K562 (cell line): Measurements from ENCODE around the gene ANKZF1. TPM values are rescaled to one million over a fixed set of nuclear protein-coding genes. Genes with fewer than 3 reads are reported as not detected.

ENCODE experiments used
- ATAC-seq: fragments of 200-7000 bp; cut with Tn5 transposase; 3 replicates; pipeline ENCODE4 v1.9.1; 2020; ENCODE audit warnings: moderate library complexity
- BruUV-seq: library from RNA; stranded (reverse); fragments of 400-500 nt; replicated peaks from 2 replicates; lab custom pipeline; 2021; lab: Mats Ljungman, UMichigan
- CTCF ChIA-PET: fragments of 300-600 bp; formaldehyde crosslinking; extraction: SDS; loops from one replicate; lab custom pipeline; 2021; ENCODE audit warnings: low intra/inter-chr PET ratio; lab: Yijun Ruan, JAX
- POLR2A ChIA-PET: fragments of 300-600, 350-650 bp; sonication (Branson Sonifier 250); formaldehyde crosslinking; extraction: SDS; loops from one replicate; lab custom pipeline; 2021; ENCODE audit warnings: antibody characterized with exemption, inconsistent platforms; lab: Yijun Ruan, JAX
- DNase-seq, 4 experiments: peaks; one replicate each; pipeline versions ENCODE4 v3.0.0 to v3.0.0-alpha.2; 2011 to 2018; ENCODE audit warnings: low spot score in 3 of 4, mixed read lengths in 3 of 4; ENCODE audit errors: extremely low read depth in 1 of 4
- FAIRE-seq: peaks from 2 replicates; lab custom pipeline; 2011; peaks lifted over from hg19 to GRCh38; lab: Jason Lieb, UNC
- H2AFZ ChIP-seq: 2 replicates; pipeline ENCODE4 v1.6.0; 2011; ENCODE audit warnings: low read depth, low read length, control low read depth, inconsistent platforms
- H3K27ac ChIP-seq: fragments of 200-600 bp; 3 replicates; pipeline ENCODE4 v1.8.0; 2011; ENCODE audit warnings: low read depth, mild to moderate bottlenecking, control low read depth, inconsistent platforms, low read length, moderate library complexity, mixed read lengths; ENCODE audit errors: extremely low read depth
- H3K27me3 ChIP-seq, 2 experiments: fragments of 300-600 bp in 1 of 2; 2 replicates in 1 of 2; 3 replicates in 1 of 2; pipeline versions ENCODE4 v1.6.0 to v1.8.0; 2011; ENCODE audit warnings: inconsistent platforms in 2 of 2, low read length in 2 of 2, mild to moderate bottlenecking in 1 of 2, mixed read lengths in 1 of 2, moderate library complexity in 1 of 2; ENCODE audit not compliant: control insufficient read depth in 2 of 2, insufficient read depth in 2 of 2
- H3K36me3 ChIP-seq: fragments of 300-600 bp; 3 replicates; pipeline ENCODE4 v1.8.0; 2011; ENCODE audit warnings: mild to moderate bottlenecking, low read length, inconsistent platforms; ENCODE audit not compliant: control insufficient read depth, insufficient read depth
- H3K4me1 ChIP-seq, 2 experiments: fragments of 200-600 bp in 1 of 2; replicated peaks in 1 of 2; 2 replicates in 1 of 2; 3 replicates in 1 of 2; pipeline versions ENCODE4 v1.5.1 to v1.8.0; 2011; ENCODE audit warnings: inconsistent platforms in 2 of 2, low read length in 2 of 2, mild to moderate bottlenecking in 1 of 2, mixed read lengths in 1 of 2, moderate library complexity in 1 of 2; ENCODE audit not compliant: control insufficient read depth in 2 of 2, insufficient read depth in 2 of 2
- H3K4me2 ChIP-seq: 2 replicates; pipeline ENCODE4 v1.6.1; 2011; ENCODE audit warnings: low read length, control low read depth, inconsistent platforms, mixed read lengths; ENCODE audit not compliant: insufficient read depth
- H3K4me3 ChIP-seq: fragments of 200-600 bp; sonication (generic), shearing (Covaris generic); 2 replicates; pipeline ENCODE4 v1.5.1; 2016; ENCODE audit warnings: control low read depth, inconsistent platforms
- H3K79me2 ChIP-seq: fragments of 200-600 bp; 3 replicates; pipeline ENCODE4 v1.8.0; 2011; ENCODE audit warnings: low read length, inconsistent platforms; ENCODE audit not compliant: control insufficient read depth, insufficient read depth
- H3K9ac ChIP-seq, 2 experiments: 2 replicates each; pipeline versions ENCODE4 v1.6.0 to v1.6.1; 2011; ENCODE audit warnings: low read depth in 2 of 2, low read length in 2 of 2, control low read depth in 1 of 2, inconsistent platforms in 1 of 2, mild to moderate bottlenecking in 1 of 2, mixed read lengths in 1 of 2; ENCODE audit not compliant: insufficient read depth in 1 of 2
- H3K9me1 ChIP-seq: one replicate; pipeline ENCODE4 v1.6.0; 2011; ENCODE audit warnings: inconsistent platforms, mild to moderate bottlenecking, low read length, moderate library complexity; ENCODE audit not compliant: control insufficient read depth, insufficient read depth
- H3K9me3 ChIP-seq: replicated peaks from 2 replicates; pipeline ENCODE4 v1.5.1; 2011; ENCODE audit warnings: low read depth, low read length, inconsistent platforms; ENCODE audit not compliant: control insufficient read depth, insufficient read depth
- H4K20me1 ChIP-seq: replicated peaks from 2 replicates; pipeline ENCODE4 v1.6.1; 2011; ENCODE audit warnings: low read length, inconsistent platforms, mixed read lengths; ENCODE audit not compliant: control insufficient read depth, insufficient read depth
- CSDE1 ChIP-seq, 2 experiments: fragments of 450-650 bp; IDR thresholded peaks; 2 replicates each; pipeline ENCODE4 v1.6.1; 2016; ENCODE audit warnings: mild to moderate bottlenecking in 1 of 2
- GABPB2 ChIP-seq: fragments of 250-450 bp; sonication (Bioruptor Pico); conservative IDR thresholded peaks from 2 replicates; pipeline ENCODE4 v1.5.1; 2021; ENCODE audit warnings: mild to moderate bottlenecking
- KDM1A ChIP-seq, 2 experiments: fragments of 450-650 bp; IDR thresholded peaks; 2 replicates each; pipeline ENCODE4 v1.6.1; 2016; ENCODE audit warnings: mild to moderate bottlenecking in 2 of 2
- MCM7 ChIP-seq, 2 experiments: fragments of 450-650 bp; IDR thresholded peaks; 2 replicates each; pipeline ENCODE4 v1.6.1; 2016 to 2018
- MEF2D ChIP-seq: conservative IDR thresholded peaks from 2 replicates; pipeline ENCODE4 v1.6.1; 2016; ENCODE audit warnings: low read depth, missing genetic modification characterization, missing compliant biosample characterization
- MTA2 ChIP-seq: fragments of 450-650 bp; IDR thresholded peaks from 2 replicates; pipeline ENCODE4 v1.6.1; 2016; ENCODE audit warnings: low read depth
- NR3C1 ChIP-seq: sonication (generic); formaldehyde crosslinking; IDR thresholded peaks from 2 replicates; pipeline ENCODE4 v1.8.1; 2022; ENCODE audit warnings: missing genetic modification reagents
- SIN3A ChIP-seq, 2 experiments: fragments of 150-350 bp in 1 of 2; IDR thresholded peaks; 2 replicates each; pipeline ENCODE4 v1.6.1; 2011 to 2016; ENCODE audit warnings: borderline replicate concordance in 2 of 2, low read depth in 2 of 2, low read length in 2 of 2, mild to moderate bottlenecking in 2 of 2, moderate library complexity in 2 of 2; ENCODE audit not compliant: control insufficient read depth in 1 of 2
- SMAD4 ChIP-seq: fragments of 250-450 bp; sonication (Bioruptor Pico); conservative IDR thresholded peaks from 2 replicates; pipeline ENCODE4 v1.8.0; 2021; ENCODE audit warnings: inconsistent platforms, mild to moderate bottlenecking, moderate library complexity
- ZMIZ1 ChIP-seq, 2 experiments: fragments of 150-350 bp in 1 of 2; IDR thresholded peaks; 2 replicates each; pipeline ENCODE4 v1.6.1; 2012 to 2016; ENCODE audit warnings: low read depth in 2 of 2, low read length in 2 of 2, mild to moderate bottlenecking in 1 of 2, moderate library complexity in 1 of 2
- ZNF253 ChIP-seq: fragments of 250-450 bp; sonication (Bioruptor Pico); conservative IDR thresholded peaks from 2 replicates; pipeline ENCODE4 v1.6.1; 2021; ENCODE audit warnings: mild to moderate bottlenecking
- ZNF589 ChIP-seq: fragments of 200-800 bp; sonication (Bioruptor generic); IDR thresholded peaks from 2 replicates; pipeline ENCODE4 v1.6.1; 2016; ENCODE audit warnings: low read depth, missing genetic modification characterization, missing compliant biosample characterization
- ZSCAN29 ChIP-seq: fragments of 450-650 bp; IDR thresholded peaks from 2 replicates; pipeline ENCODE4 v1.6.1; 2017
- whole genome bisulfite sequencing: fragments of 100-300 bp; shearing (Covaris generic); methylation state at CpG from one replicate; pipeline ENCODE4 v1.1.6; 2016; ENCODE audit warnings: low coverage, mixed read lengths; ENCODE audit not compliant: insufficient coverage; ENCODE audit errors: missing lambda C conversion rate; 5-methylcytosine and 5-hydroxymethylcytosine counted together
- in situ Hi-C: fragments of 300-500 bp; cut with MboI; formaldehyde crosslinking; loops from 4 replicates; pipeline ENCODE4 v1.15.0; 2018; ENCODE audit warnings: inconsistent platforms, mixed read lengths
- intact Hi-C: fragments of 100-400 bp; cut with micrococcal nuclease; formaldehyde crosslinking; loops from 2 replicates; pipeline ENCODE4 v1.14.2; 2022
- polyA plus RNA-seq, 8 experiments: library from polyadenylated mRNA; depleted of rRNA in 4 of 8; stranded (reverse) in 5 of 8; unstranded in 3 of 8; fragments of >200 nt; fragmentation: Nextera tagmentation in 2 of 8; fragmentation: Illumina TruSeq in 1 of 8; extraction: Ambion mirVana in 2 of 8; extraction: Trizol in 1 of 8; gene quantifications; 2 replicates each; pipeline versions ENCODE4 v1.2.1 to v1.2.3, GENCODE V29; 2011 to 2014; ENCODE audit warnings: inconsistent platforms in 1 of 8, missing spikeins in 1 of 8
- total RNA-seq, 7 experiments: library from RNA; depleted of rRNA in 6 of 7; stranded (reverse); fragments of >200 nt in 6 of 7; fragmentation: Illumina TruSeq in 2 of 7; extraction: Trizol in 2 of 7; gene quantifications; 2 replicates each; pipeline versions ENCODE4 v1.2.1 to v1.2.3, GENCODE V29; 2011 to 2021; ENCODE audit warnings: low replicate concordance in 1 of 7

ANKZF1 gene
- total and polyA plus RNA-seq, 9 of the 15 experiments (the other 6 are each of a cell fraction or from before 2014, with no cell fraction given) = 3.1 to 60.6 (median 31.0) TPM

DNA sequence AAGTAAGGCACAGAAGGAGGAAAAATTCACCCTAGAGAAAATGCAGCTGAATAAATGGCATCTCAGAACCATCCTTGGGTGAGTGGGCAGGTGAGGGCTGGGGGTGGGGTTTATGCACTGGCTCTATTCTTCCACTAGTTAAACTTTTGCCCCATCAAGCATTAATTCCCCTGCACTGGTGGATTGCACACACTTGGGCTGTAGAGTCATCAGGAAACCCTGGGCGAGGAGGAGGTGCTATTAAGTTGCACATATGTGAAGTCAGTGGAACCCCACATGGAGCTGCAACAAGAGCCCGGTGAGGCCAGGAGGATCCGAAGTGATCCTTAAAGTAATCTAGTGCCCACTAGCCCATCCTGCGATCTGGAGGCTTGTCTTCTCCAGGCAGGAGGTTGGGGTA, 42.8 kb downstream of the ANKZF1 start:
- WGBS = 23% methylated on average over 4 of the region's 4 CpGs
- no peak for FAIRE-seq
- Histone ChIP-seq H3K9me3 (no peaks in the 10 kb centered on the region), H3K79me2 (no peaks in the 10 kb centered on the region), H2AFZ (no peak overlapping the region), H3K36me3 (no peaks in the 10 kb centered on the region), H3K27me3 (no peaks in the 10 kb centered on the region), H3K27ac (no peak overlapping the region), H3K9me1 (no peaks in the 10 kb centered on the region), H3K9ac (peak overlapping the region in 1 of 2 experiments; percentile 45; a peak in 1 of 4 replicates), H3K4me2 (no peak overlapping the region), H4K20me1 (no peaks in the 10 kb centered on the region), H3K4me3 (no peak overlapping the region), H3K4me1 (peaks cover 4 to 6% of the 10 kb centered on the region in 2 experiments; a peak in 3 of 5 replicates)
- DNase-seq = no peak
- ChIA-PET CTCF (no interaction called here), POLR2A (interaction anchor here (0.8 kb wide), 1 partner anchor 9 kb away, joined by 4 read pairs; no protein-coding TSS in a partner anchor)
- in situ Hi-C loops (no loop called here), intact Hi-C loops (no loop called here)
- ATAC-seq = no peak
- no TSS peak for BruUV-seq
- TF ChIP-seq MTA2 (no peak), MEF2D (tag) (no peak), MCM7 (IDR thresholded peaks at IDR 0.05) (no peak), CSDE1 (IDR thresholded peaks at IDR 0.05) (no peak), SMAD4 (CRISPR knock-in tag) (no peak), ZNF253 (CRISPR knock-in tag) (no peak), ZMIZ1 (IDR thresholded peaks at IDR 0.05; ENCODE audit: low read depth in 2 of 2, low read length in 2 of 2) (no peak), SIN3A (IDR thresholded peaks at IDR 0.05; ENCODE audit: borderline replicate concordance in 2 of 2, control insufficient read depth in 1 of 2, low read depth in 2 of 2, low read length in 2 of 2) (no peak), GABPB2 (CRISPR knock-in tag) (no peak), NR3C1 (no peak), KDM1A (IDR thresholded peaks at IDR 0.05) (no peak), ZNF589 (CRISPR knock-in tag) (no peak), ZSCAN29 (no peak)
